B cell (primary cell): ENCODE measurements around the gene CLCNKB. TPM values are rescaled to one million over a fixed set of nuclear protein-coding genes. Genes with fewer than 3 reads are reported as not detected.
"Not testable (repeated sequence)": the region's sequence is repeated elsewhere in the genome, so short reads cannot be mapped to it uniquely, and the experiment has no call there.

Experiments
- ATAC-seq: fragments of 200-7000 bp; cut with Tn5 transposase; one replicate; pipeline ENCODE4 v1.10.0; 2021; ENCODE audit warnings: low read depth, mild to moderate bottlenecking, moderate number of reproducible peaks, moderate library complexity
- CTCF ChIA-PET: fragments of 350-600 bp; sonication (Branson Sonifier 250); formaldehyde crosslinking; loops from one replicate; lab custom pipeline; 2021; ENCODE audit warnings: antibody characterized with exemption, inconsistent platforms; lab: Charles Lee
- POLR2A ChIA-PET: fragments of 350-600 bp; sonication (Branson Sonifier 250); formaldehyde crosslinking; loops from one replicate; lab custom pipeline; 2021; ENCODE audit warnings: antibody characterized with exemption; lab: Charles Lee
- DNase-seq: peaks from one replicate; pipeline ENCODE4 v3.0.0; 2013
- H2AFZ ChIP-seq: 2 replicates; pipeline ENCODE4 v1.6.1; 2012; ENCODE audit warnings: mild to moderate bottlenecking, low read depth, low read length; ENCODE audit not compliant: insufficient read depth, poor library complexity, severe bottlenecking
- H3K27ac ChIP-seq, 2 donors: 1 replicate in 1 of 2; 2 replicates in 1 of 2; pipeline ENCODE4 v1.5.1; 2012 to 2013; ENCODE audit warnings: low read length in 2 of 2, mild to moderate bottlenecking in 2 of 2, moderate library complexity in 1 of 2
- H3K27me3 ChIP-seq, 4 experiments: fragments of 200-600 bp in 1 of 4; sonication (generic) in 1 of 4; replicated peaks in 1 of 4; 1 replicate in 2 of 4; 2 replicates in 2 of 4; pipeline versions ENCODE4 v1.6.1 to v1.7.0; 2013 to 2016; ENCODE audit warnings: low read length in 3 of 4, mild to moderate bottlenecking in 2 of 4, mixed read lengths in 1 of 4, moderate library complexity in 1 of 4; ENCODE audit not compliant: insufficient read depth in 4 of 4, control insufficient read depth in 3 of 4; ENCODE audit errors: control extremely low read depth in 1 of 4
- H3K36me3 ChIP-seq, 2 experiments: replicated peaks in 1 of 2; 1 replicate in 1 of 2; 2 replicates in 1 of 2; pipeline versions ENCODE4 v1.6.1 to v1.7.1; 2013; ENCODE audit warnings: low read length in 1 of 2; ENCODE audit not compliant: insufficient read depth in 2 of 2, control insufficient read depth in 1 of 2; ENCODE audit errors: control extremely low read depth in 1 of 2, extremely low read depth in 1 of 2
- H3K4me1 ChIP-seq, 2 donors: fragments of 200-600 bp in 1 of 2; sonication (generic) in 1 of 2; 1 replicate in 1 of 2; 2 replicates in 1 of 2; pipeline versions ENCODE4 v1.5.1 to v1.6.1; 2013 to 2017; ENCODE audit warnings: low read length in 2 of 2; ENCODE audit not compliant: control insufficient read depth in 2 of 2, insufficient read depth in 2 of 2
- H3K4me2 ChIP-seq: replicated peaks from 2 replicates; pipeline ENCODE3; 2012; ENCODE audit warnings: mild to moderate bottlenecking, low read depth, low read length; ENCODE audit not compliant: poor library complexity, severe bottlenecking
- H3K4me3 ChIP-seq, 5 experiments: fragments of 200-600 bp in 1 of 5; sonication (generic) in 1 of 5; 1 replicate in 3 of 5; 2 replicates in 2 of 5; pipeline versions ENCODE4 v1.5.1 to v1.7.0; 2011 to 2016; ENCODE audit warnings: low read length in 4 of 5, mild to moderate bottlenecking in 4 of 5, low read depth in 2 of 5, control low read depth in 1 of 5, moderate library complexity in 1 of 5; ENCODE audit not compliant: insufficient read depth in 1 of 5; ENCODE audit errors: control extremely low read depth in 1 of 5, extremely low read depth in 1 of 5
- H3K79me2 ChIP-seq: fragments of 200-600 bp; sonication (generic); one replicate; pipeline ENCODE4 v1.6.0; 2016; ENCODE audit warnings: low read length; ENCODE audit not compliant: control insufficient read depth, insufficient read depth
- H3K9ac ChIP-seq: fragments of 200-600 bp; sonication (generic); 2 replicates; pipeline ENCODE4 v1.6.1; 2017; ENCODE audit warnings: mild to moderate bottlenecking, low read length, moderate library complexity
- H3K9me3 ChIP-seq, 3 donors: one replicate each; pipeline versions ENCODE4 v1.6.1 to v1.7.1; 2013; ENCODE audit warnings: low read length in 2 of 3; ENCODE audit not compliant: control insufficient read depth in 2 of 3, insufficient read depth in 1 of 3; ENCODE audit errors: control extremely low read depth in 1 of 3
- H4K20me1 ChIP-seq: 2 replicates; pipeline ENCODE4 v1.6.0; 2012; ENCODE audit warnings: mild to moderate bottlenecking, low read length; ENCODE audit not compliant: insufficient read depth, control insufficient read depth, poor library complexity, severe bottlenecking
- H3K27ac Mint-ChIP-seq: one replicate; pipeline ENCODE4 v1.8.0; 2021; ENCODE audit warnings: mixed read lengths
- H3K27me3 Mint-ChIP-seq: one replicate; pipeline ENCODE4 v1.8.0; 2021; ENCODE audit warnings: mixed read lengths
- H3K4me1 Mint-ChIP-seq: one replicate; pipeline ENCODE4 v1.8.0; 2021; ENCODE audit warnings: mixed read lengths
- H3K4me3 Mint-ChIP-seq: one replicate; pipeline ENCODE4 v1.8.0; 2021; ENCODE audit warnings: mixed read lengths
- H3K9me3 Mint-ChIP-seq: one replicate; pipeline ENCODE4 v1.8.0; 2022; ENCODE audit warnings: mixed read lengths; ENCODE audit not compliant: insufficient read depth
- EZH2 ChIP-seq: IDR thresholded peaks from 2 replicates; pipeline ENCODE4 v1.6.1; 2012; ENCODE audit warnings: borderline replicate concordance, low read depth, mild to moderate bottlenecking, moderate library complexity, low read length; ENCODE audit not compliant: insufficient read depth, poor library complexity, severe bottlenecking
- WGBS: methylation state at CpG from one replicate; pipeline ENCODE4 v1.1.5; 2013; ENCODE audit warnings: missing lambda C conversion rate; ENCODE audit not compliant: insufficient coverage; 5-methylcytosine and 5-hydroxymethylcytosine counted together
- intact Hi-C: fragments of 100-400 bp; cut with micrococcal nuclease; formaldehyde crosslinking; loops from one replicate; pipeline ENCODE4 v1.10.0; 2022
- polyA plus RNA-seq: library from polyadenylated mRNA; depleted of rRNA; stranded (reverse); fragments of >200 nt; gene quantifications from 2 replicates; pipeline ENCODE4 v1.2.3, GENCODE V29; 2012
- total RNA-seq, 2 donors: library from RNA; stranded (reverse); fragments of 120-200 nt in 1 of 2; gene quantifications; 1 replicate in 1 of 2; 2 replicates in 1 of 2; pipeline versions ENCODE4 v1.2.3 to v1.2.4, GENCODE V29; 2013 to 2022
- TF ChIP-seq, protein P1 (sequence below): fragments of 200-600 bp; IDR thresholded peaks from one replicate; pipeline ENCODE4 v1.8.0; 2022; ENCODE audit warnings: antibody characterized with exemption, mild to moderate bottlenecking

CLCNKB gene
- total and polyA plus RNA-seq, 2 donors (not counting 1 experiment from before 2014, with no cell fraction given) = not detected

- Mint-ChIP-seq H3K4me3 (no peak overlapping the region), H3K27ac (no peak overlapping the region), H3K27me3 (peaks cover 17% of the 10 kb centered on the region), H3K4me1 (no peaks in the 10 kb centered on the region), H3K9me3 (no peaks in the 10 kb centered on the region)
- no peaks in the 10 kb centered on the region for H3K4me1 ChIP-seq
- H4K20me1 ChIP-seq = no peaks in the 10 kb centered on the region
- 68% methylated on average over 4 of the region's 4 CpGs for WGBS
- DNase-seq (no peak), ATAC-seq (no peak)
- no peaks in the 10 kb centered on the region for H3K36me3 ChIP-seq
- no peak overlapping the region for H3K4me3 ChIP-seq
- no peak overlapping the region for H2AFZ ChIP-seq
- H3K27ac ChIP-seq = no peak overlapping the region
- H3K27me3 ChIP-seq = no peaks in the 10 kb centered on the region
- no peak overlapping the region for H3K4me2 ChIP-seq
- H3K9me3 ChIP-seq = no peaks in the 10 kb centered on the region
- intact Hi-C loops = no loop called here
- ChIA-PET POLR2A (no interaction called here), CTCF (interaction anchor here (1.8 kb wide), 1 partner anchor 29 kb away, joined by 6 read pairs; no protein-coding TSS in a partner anchor)
- no peak overlapping the region for H3K9ac ChIP-seq
- H3K79me2 ChIP-seq = no peaks in the 10 kb centered on the region
- TF ChIP-seq, protein P1, sequence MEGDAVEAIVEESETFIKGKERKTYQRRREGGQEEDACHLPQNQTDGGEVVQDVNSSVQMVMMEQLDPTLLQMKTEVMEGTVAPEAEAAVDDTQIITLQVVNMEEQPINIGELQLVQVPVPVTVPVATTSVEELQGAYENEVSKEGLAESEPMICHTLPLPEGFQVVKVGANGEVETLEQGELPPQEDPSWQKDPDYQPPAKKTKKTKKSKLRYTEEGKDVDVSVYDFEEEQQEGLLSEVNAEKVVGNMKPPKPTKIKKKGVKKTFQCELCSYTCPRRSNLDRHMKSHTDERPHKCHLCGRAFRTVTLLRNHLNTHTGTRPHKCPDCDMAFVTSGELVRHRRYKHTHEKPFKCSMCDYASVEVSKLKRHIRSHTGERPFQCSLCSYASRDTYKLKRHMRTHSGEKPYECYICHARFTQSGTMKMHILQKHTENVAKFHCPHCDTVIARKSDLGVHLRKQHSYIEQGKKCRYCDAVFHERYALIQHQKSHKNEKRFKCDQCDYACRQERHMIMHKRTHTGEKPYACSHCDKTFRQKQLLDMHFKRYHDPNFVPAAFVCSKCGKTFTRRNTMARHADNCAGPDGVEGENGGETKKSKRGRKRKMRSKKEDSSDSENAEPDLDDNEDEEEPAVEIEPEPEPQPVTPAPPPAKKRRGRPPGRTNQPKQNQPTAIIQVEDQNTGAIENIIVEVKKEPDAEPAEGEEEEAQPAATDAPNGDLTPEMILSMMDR = no peak
- no peak for TF ChIP-seq EZH2
Measured at GRCh38 chr1:16038620-16038912, 5.0 kb upstream of the CLCNKB start.

- H4K20me1 ChIP-seq, H3K36me3 ChIP-seq, H3K4me2 ChIP-seq, H3K9me3 ChIP-seq, H3K4me3 Mint-ChIP-seq, H3K4me1 Mint-ChIP-seq, ATAC-seq, H3K4me1 ChIP-seq, intact Hi-C loops, DNase-seq, H3K27ac ChIP-seq, H2AFZ ChIP-seq, H3K79me2 ChIP-seq, POLR2A ChIA-PET, CTCF ChIA-PET, H3K27ac Mint-ChIP-seq, H3K4me3 ChIP-seq, H3K9me3 Mint-ChIP-seq, H3K27me3 ChIP-seq, H3K9ac ChIP-seq: not testable (repeated sequence)
- WGBS = 100% methylated on average over 1 of the region's 8 CpGs
- peaks cover 17% of the 10 kb centered on the region for H3K27me3 Mint-ChIP-seq
Measured at GRCh38 chr1:16039871-16040270, 3.7 kb upstream of the CLCNKB start.
